Panc1 (cell line): Measurements from ENCODE around the gene PPP1R9B. TPM values are rescaled to one million over a fixed set of nuclear protein-coding genes. Genes with fewer than 3 reads are reported as not detected.

Experiments
- ATAC-seq: fragments of 200-7000 bp; cut with Tn5 transposase; 2 replicates; pipeline ENCODE4 v1.9.1; 2020; ENCODE audit warnings: mild to moderate bottlenecking, moderate library complexity
- BruUV-seq: library from RNA; stranded (reverse); fragments of 400-500 nt; replicated peaks from 2 replicates; lab custom pipeline; 2021; lab: Mats Ljungman, UMichigan
- CTCF ChIA-PET: fragments of 300-600 bp; sonication (Branson Sonifier 250); formaldehyde crosslinking; loops from one replicate; lab custom pipeline; 2022; ENCODE audit warnings: antibody characterized with exemption; lab: Charles Lee
- POLR2A ChIA-PET: fragments of 300-600 bp; sonication (Branson Sonifier 250); formaldehyde crosslinking; loops from one replicate; lab custom pipeline; 2022; ENCODE audit warnings: antibody characterized with exemption; lab: Charles Lee
- DNase-seq: peaks from one replicate; pipeline ENCODE4 v3.0.0-alpha.2; 2010; ENCODE audit warnings: low read depth, low spot score
- H3K27ac ChIP-seq: 2 replicates; pipeline ENCODE4 v1.5.1; 2011; ENCODE audit warnings: mild to moderate bottlenecking, low read length, inconsistent platforms
- H3K27me3 ChIP-seq: fragments of 200-500 bp; sonication (Bioruptor generic); 2 replicates; pipeline ENCODE4 v1.6.0; 2014; ENCODE audit warnings: low read length, inconsistent platforms; ENCODE audit not compliant: control insufficient read depth, insufficient read depth
- H3K36me3 ChIP-seq: fragments of 200-500 bp; sonication (Bioruptor generic); 2 replicates; pipeline ENCODE4 v1.5.1; 2014; ENCODE audit warnings: inconsistent platforms, mild to moderate bottlenecking, low read length, moderate library complexity; ENCODE audit not compliant: control insufficient read depth, insufficient read depth
- H3K4me1 ChIP-seq: 2 replicates; pipeline ENCODE4 v1.5.1; 2011; ENCODE audit warnings: inconsistent platforms, mild to moderate bottlenecking, low read length, moderate library complexity; ENCODE audit not compliant: control insufficient read depth, insufficient read depth
- H3K4me3 ChIP-seq, 2 experiments: 2 replicates each; pipeline ENCODE4 v1.5.1; 2011 to 2012; ENCODE audit warnings: low read depth in 2 of 2, low read length in 2 of 2, mild to moderate bottlenecking in 2 of 2, inconsistent platforms in 1 of 2, moderate library complexity in 1 of 2
- H3K9me3 ChIP-seq: fragments of 200-500 bp; sonication (Bioruptor generic); 2 replicates; pipeline ENCODE4 v1.5.1; 2014; ENCODE audit warnings: low read depth, mild to moderate bottlenecking, inconsistent platforms, low read length, moderate library complexity; ENCODE audit not compliant: control insufficient read depth, insufficient read depth
- CTCF ChIP-seq: fragments of 450-650 bp; IDR thresholded peaks from 2 replicates; pipeline ENCODE4 v1.5.1; 2017; ENCODE audit warnings: mild to moderate bottlenecking
- POLR2AphosphoS5 ChIP-seq: IDR thresholded peaks from 2 replicates; pipeline ENCODE4 v1.6.1; 2012; ENCODE audit warnings: mild to moderate bottlenecking, low read depth, low read length, moderate library complexity
- REST ChIP-seq, 2 experiments: IDR thresholded peaks; 2 replicates each; pipeline ENCODE4 v1.6.1; 2011 to 2012; ENCODE audit warnings: low read depth in 2 of 2, control low read depth in 1 of 2, low read length in 1 of 2, mild to moderate bottlenecking in 1 of 2, moderate library complexity in 1 of 2; ENCODE audit not compliant: insufficient read depth in 1 of 2
- SIN3A ChIP-seq: IDR thresholded peaks from 2 replicates; pipeline ENCODE4 v1.6.1; 2012; ENCODE audit warnings: low read depth, mild to moderate bottlenecking, low read length, moderate library complexity, borderline replicate concordance; ENCODE audit not compliant: insufficient read depth
- TCF7L2 ChIP-seq: IDR thresholded peaks from 2 replicates; pipeline ENCODE4 v1.6.1; 2011; ENCODE audit warnings: mild to moderate bottlenecking, low read depth, low read length, inconsistent platforms
- in situ Hi-C: cut with HindIII; loops from 2 replicates; pipeline ENCODE4 v1.10.0; 2016; ENCODE audit warnings: low sequenced_read_pairs, low pct_unique_long_range_greater_than_20kb
- intact Hi-C: fragments of 100-400 bp; cut with micrococcal nuclease; formaldehyde crosslinking; loops from one replicate; pipeline ENCODE4 v1.10.0; 2022; ENCODE audit not compliant: unreplicated experiment
- total RNA-seq: library from RNA; stranded (reverse); gene quantifications from one replicate; pipeline ENCODE4 v1.2.1, GENCODE V29; 2021; ENCODE audit not compliant: unreplicated experiment

The PPP1R9B gene
- total RNA-seq, 1 experiment from 2014 or later, result 114 TPM

GRCh38 chr17:50188921-50189549 is 38.6 kb upstream of the PPP1R9B start:
- ChIA-PET CTCF (no interaction called here), POLR2A (no interaction called here)
- intact Hi-C loops (no loop called here), in situ Hi-C loops (no loop called here)
- BruUV-seq, result no TSS peak
- Histone ChIP-seq H3K36me3 (no peaks in the 10 kb centered on the region), H3K27ac (no peak overlapping the region), H3K4me3 (no peak overlapping the region), H3K4me1 (peaks cover 6% of the 10 kb centered on the region), H3K27me3 (no peaks in the 10 kb centered on the region), H3K9me3 (no peaks in the 10 kb centered on the region)
- DNase-seq (no peak), ATAC-seq (no peak)
- TF ChIP-seq REST (IDR thresholded peaks at IDR 0.05; ENCODE audit: insufficient read depth in 1 of 2, low read depth in 2 of 2, low read length in 1 of 2) (no peak), CTCF (no peak), TCF7L2 (no peak), POLR2AphosphoS5 (no peak), SIN3A (no peak)

GRCh38 chr17:50188531-50188920 is 38.0 kb upstream of the PPP1R9B start:
- CTCF ChIA-PET, result no interaction called here
- H3K9me3 ChIP-seq, result no peaks in the 10 kb centered on the region
- H3K36me3 ChIP-seq, result no peaks in the 10 kb centered on the region
- BruUV-seq, result no TSS peak
- no peak overlapping the region for H3K4me3 ChIP-seq
- no peak for DNase-seq
- POLR2A ChIA-PET, result no interaction called here
- H3K27me3 ChIP-seq, result no peaks in the 10 kb centered on the region
- no peak for ATAC-seq
- in situ Hi-C loops, result no loop called here
- no peak for TF ChIP-seq TCF7L2
- no peak for TF ChIP-seq CTCF
- no peak for TF ChIP-seq SIN3A
- TF ChIP-seq POLR2AphosphoS5, result no peak
- no peak for TF ChIP-seq REST (IDR thresholded peaks at IDR 0.05; ENCODE audit: insufficient read depth in 1 of 2, low read depth in 2 of 2, low read length in 1 of 2)
- no peak overlapping the region for H3K27ac ChIP-seq
- intact Hi-C loops, result no loop called here
- peaks cover 11% of the 10 kb centered on the region for H3K4me1 ChIP-seq
